GM10266 (cell line): ENCODE data around the gene BCL2L12.
A peak's percentile ranks its signal among the peaks of the same experiment; 100 is the strongest.

Source experiments
- DNase-seq: peaks from one replicate; pipeline ENCODE4 v3.0.0; 2012; ENCODE audit errors: extremely low spot score
- CTCF ChIP-seq: IDR thresholded peaks from 2 replicates; pipeline ENCODE4 v1.5.1; 2012; ENCODE audit warnings: mild to moderate bottlenecking, low read depth; ENCODE audit not compliant: control insufficient read depth, insufficient read depth; ENCODE audit errors: missing control alignments

BCL2L12 gene

GRCh38 chr19:49662011-49662410, 3.7 kb upstream of the BCL2L12 start:
- DNase-seq: no peak
- TF ChIP-seq CTCF: no peak

- TF ChIP-seq CTCF: no peak
- no peak for DNase-seq
Observed at GRCh38 chr19:49663224-49663623, 2.5 kb upstream of the BCL2L12 start.

- no peak for TF ChIP-seq CTCF
Observed at GRCh38 chr19:49664171-49665035, 1.3 kb upstream of the BCL2L12 start.

GRCh38 chr19:49665036-49665350, 740 bp upstream of the BCL2L12 start:
- no peak for TF ChIP-seq CTCF
- DNase-seq: no peak

More at GRCh38 chr19:49664171-49665035, 1.3 kb upstream of the BCL2L12 start:
- DNase-seq: peak; percentile 91

- DNase-seq: no peak
- no peak for TF ChIP-seq CTCF
Observed at GRCh38 chr19:49666120-49666444, 349 bp downstream of the BCL2L12 start.

- DNase-seq: no peak
- no peak for TF ChIP-seq CTCF
Observed at GRCh38 chr19:49667473-49667872, 1.7 kb downstream of the BCL2L12 start.

GRCh38 chr19:49669516-49669915, 3.8 kb downstream of the BCL2L12 start:
- DNase-seq: no peak
- no peak for TF ChIP-seq CTCF
